A673 (cell line): ENCODE results near the gene PNMT. TPM values are rescaled to one million over a fixed set of nuclear protein-coding genes. Genes with fewer than 3 reads are reported as not detected.
A peak's percentile ranks its signal among the peaks of the same experiment; 100 is the strongest.

Source experiments
- BruUV-seq: library from RNA; stranded (reverse); fragments of 400-500 nt; replicated peaks from 2 replicates; lab custom pipeline; 2021; lab: Mats Ljungman, UMichigan
- CTCF ChIA-PET: fragments of 300-600 bp; sonication (Branson Sonifier 250); formaldehyde crosslinking; loops from one replicate; lab custom pipeline; 2022; ENCODE audit warnings: antibody characterized with exemption; lab: Charles Lee
- POLR2A ChIA-PET: fragments of 300-600 bp; sonication (Branson Sonifier 250); formaldehyde crosslinking; loops from one replicate; lab custom pipeline; 2022; ENCODE audit warnings: antibody characterized with exemption; ENCODE audit not compliant: low non-redundant PET; lab: Charles Lee
- DNase-seq: peaks from one replicate; pipeline ENCODE4 v3.0.0-alpha.2; 2015; ENCODE audit warnings: low spot score
- H3K27ac ChIP-seq: fragments of 200-600 bp; sonication (generic); 2 replicates; pipeline ENCODE4 v1.5.1; 2016; ENCODE audit warnings: mixed run types, low read depth, mild to moderate bottlenecking, mixed read lengths, antibody characterized with exemption, low read length; ENCODE audit not compliant: poor library complexity, severe bottlenecking
- H3K27me3 ChIP-seq: fragments of 200-600 bp; sonication (generic); replicated peaks from 2 replicates; pipeline ENCODE4 v1.6.1; 2017; ENCODE audit warnings: mixed run types, low read depth, mild to moderate bottlenecking, mixed read lengths, antibody characterized with exemption, low read length; ENCODE audit not compliant: insufficient read depth, poor library complexity
- H3K36me3 ChIP-seq: fragments of 200-600 bp; sonication (generic); 2 replicates; pipeline ENCODE4 v1.6.1; 2016; ENCODE audit warnings: mixed run types, mild to moderate bottlenecking, mixed read lengths, antibody characterized with exemption, low read length; ENCODE audit not compliant: insufficient read depth, poor library complexity, severe bottlenecking
- H3K4me1 ChIP-seq: fragments of 200-600 bp; sonication (generic); 2 replicates; pipeline ENCODE4 v1.6.1; 2017; ENCODE audit warnings: mixed run types, mild to moderate bottlenecking, mixed read lengths, antibody characterized with exemption, low read length; ENCODE audit not compliant: insufficient read depth, poor library complexity, severe bottlenecking
- H3K4me3 ChIP-seq: fragments of 200-600 bp; sonication (generic); 2 replicates; pipeline ENCODE4 v1.5.1; 2016; ENCODE audit warnings: low read depth, mixed run types, mild to moderate bottlenecking, mixed read lengths, low read length; ENCODE audit not compliant: poor library complexity, severe bottlenecking
- H3K9me3 ChIP-seq: fragments of 200-600 bp; sonication (generic); 2 replicates; pipeline ENCODE4 v1.6.1; 2016; ENCODE audit warnings: mixed run types, low read depth, mild to moderate bottlenecking, mixed read lengths, antibody characterized with exemption, low read length; ENCODE audit not compliant: poor library complexity, severe bottlenecking
- EZH2 ChIP-seq: fragments of 200-600 bp; sonication (generic); IDR thresholded peaks from 2 replicates; pipeline ENCODE4 v1.6.1; 2017; ENCODE audit warnings: borderline replicate concordance, low read depth, mild to moderate bottlenecking, mixed read lengths, antibody characterized with exemption, low read length; ENCODE audit not compliant: poor library complexity, severe bottlenecking
- intact Hi-C: fragments of 100-400 bp; cut with micrococcal nuclease; formaldehyde crosslinking; loops from one replicate; pipeline ENCODE4 v1.10.0; 2022; ENCODE audit not compliant: unreplicated experiment
- total RNA-seq: library from RNA; stranded (reverse); gene quantifications from 2 replicates; pipeline ENCODE4 v1.2.3, GENCODE V29; 2021
- TF ChIP-seq, protein P1 (sequence below): fragments of 300-800, 200-600 bp; sonication (generic); conservative IDR thresholded peaks from 2 replicates; pipeline ENCODE4 v1.5.1; 2017; ENCODE audit warnings: low read depth, mild to moderate bottlenecking, antibody characterized with exemption, low read length, moderate library complexity, mixed read lengths

Gene PNMT
- total RNA-seq, 1 experiment from 2014 or later = not detected

DNA sequence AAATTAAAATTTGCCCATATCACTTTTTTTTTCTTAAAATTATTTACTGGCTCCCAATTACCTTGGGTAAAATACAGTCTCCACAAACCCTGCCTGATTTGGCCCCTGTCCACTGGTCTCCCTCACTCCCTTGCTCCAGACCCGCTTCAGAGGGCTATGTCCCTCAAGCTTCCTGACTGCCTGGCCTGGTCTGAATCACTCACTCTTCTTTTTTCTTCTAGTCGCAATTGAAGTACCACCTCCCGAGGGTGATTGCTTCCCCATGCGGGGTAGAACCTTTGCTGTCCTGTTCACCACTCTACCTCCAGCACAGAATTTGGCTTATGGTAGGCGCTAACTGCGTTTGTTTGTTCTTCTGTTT, 20.2 kb downstream of the PNMT start:
- Histone ChIP-seq H3K4me1 (no peaks in the 10 kb centered on the region), H3K9me3 (no peaks in the 10 kb centered on the region), H3K36me3 (no peaks in the 10 kb centered on the region), H3K4me3 (peak overlapping the region; percentile 62), H3K27me3 (no peaks in the 10 kb centered on the region), H3K27ac (peak overlapping the region; percentile 96)
- DNase-seq = no peak
- ChIA-PET CTCF (no interaction called here), POLR2A (interaction anchor here (1.0 kb wide), 1 partner anchor 11 kb away, joined by 3 read pairs; the partner anchor contains the start of gene ERBB2)
- no TSS peak for BruUV-seq
- TF ChIP-seq EZH2 = no peak
- TF ChIP-seq, protein P1, sequence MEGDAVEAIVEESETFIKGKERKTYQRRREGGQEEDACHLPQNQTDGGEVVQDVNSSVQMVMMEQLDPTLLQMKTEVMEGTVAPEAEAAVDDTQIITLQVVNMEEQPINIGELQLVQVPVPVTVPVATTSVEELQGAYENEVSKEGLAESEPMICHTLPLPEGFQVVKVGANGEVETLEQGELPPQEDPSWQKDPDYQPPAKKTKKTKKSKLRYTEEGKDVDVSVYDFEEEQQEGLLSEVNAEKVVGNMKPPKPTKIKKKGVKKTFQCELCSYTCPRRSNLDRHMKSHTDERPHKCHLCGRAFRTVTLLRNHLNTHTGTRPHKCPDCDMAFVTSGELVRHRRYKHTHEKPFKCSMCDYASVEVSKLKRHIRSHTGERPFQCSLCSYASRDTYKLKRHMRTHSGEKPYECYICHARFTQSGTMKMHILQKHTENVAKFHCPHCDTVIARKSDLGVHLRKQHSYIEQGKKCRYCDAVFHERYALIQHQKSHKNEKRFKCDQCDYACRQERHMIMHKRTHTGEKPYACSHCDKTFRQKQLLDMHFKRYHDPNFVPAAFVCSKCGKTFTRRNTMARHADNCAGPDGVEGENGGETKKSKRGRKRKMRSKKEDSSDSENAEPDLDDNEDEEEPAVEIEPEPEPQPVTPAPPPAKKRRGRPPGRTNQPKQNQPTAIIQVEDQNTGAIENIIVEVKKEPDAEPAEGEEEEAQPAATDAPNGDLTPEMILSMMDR = no peak
- intact Hi-C loops = no loop called here

DNA sequence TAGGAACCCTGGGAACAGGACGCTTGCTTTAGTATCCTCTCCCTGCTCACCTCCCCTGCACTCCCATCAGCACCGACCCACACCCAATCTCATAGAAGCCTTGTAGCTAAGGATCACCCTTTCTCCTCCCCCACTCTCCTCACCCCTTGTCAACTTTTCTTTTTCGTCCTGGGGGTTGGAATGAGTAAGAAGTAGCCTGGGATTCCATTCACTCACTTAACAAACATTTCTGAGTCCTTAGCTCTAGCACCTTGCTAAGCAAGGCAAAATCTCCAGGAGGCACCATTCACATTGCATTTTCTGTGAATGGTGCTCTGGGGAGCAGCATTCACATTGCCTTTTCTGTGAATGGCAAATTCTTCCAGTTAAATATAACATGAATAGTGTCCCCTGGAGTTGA, 20.7 kb downstream of the PNMT start:
- TF ChIP-seq, protein P1 = no peak
- no peak for TF ChIP-seq EZH2
- no peaks in the 10 kb centered on the region for H3K27me3 ChIP-seq
- DNase-seq = no peak
- intact Hi-C loops = no loop called here
- ChIA-PET CTCF (no interaction called here), POLR2A (no interaction called here)
- H3K4me1 ChIP-seq = no peaks in the 10 kb centered on the region
- H3K36me3 ChIP-seq = no peaks in the 10 kb centered on the region
- peak overlapping the region; percentile 62 for H3K4me3 ChIP-seq
- BruUV-seq = no TSS peak
- no peaks in the 10 kb centered on the region for H3K9me3 ChIP-seq
- peak overlapping the region; percentile 96 for H3K27ac ChIP-seq

DNA sequence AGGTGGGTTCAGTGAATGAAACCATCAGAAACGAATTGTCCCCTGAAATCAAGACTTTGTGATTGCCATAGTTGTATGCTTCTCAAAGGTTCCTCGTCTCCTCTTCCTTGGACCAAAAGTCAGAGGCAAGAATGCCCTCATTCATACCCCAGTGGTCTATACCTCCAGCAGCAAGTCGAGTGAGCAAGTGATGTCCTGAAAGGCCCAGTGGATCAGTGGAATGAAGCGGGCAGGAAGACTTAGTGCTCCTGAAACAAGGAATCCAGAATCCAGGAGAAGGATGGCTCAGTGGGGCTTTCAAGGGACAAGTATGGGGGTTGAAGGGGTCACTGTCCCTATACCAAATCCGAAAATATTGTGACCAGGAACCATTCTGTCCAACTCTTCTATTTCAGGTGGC, 26.3 kb downstream of the PNMT start:
- no TSS peak for BruUV-seq

More for the DNA sequence above, 26.3 kb downstream of the PNMT start:
- no peaks in the 10 kb centered on the region for H3K27me3 ChIP-seq
- H3K4me1 ChIP-seq = no peaks in the 10 kb centered on the region
- CTCF ChIA-PET = no interaction called here
- no peak for DNase-seq
- H3K4me3 ChIP-seq = no peak overlapping the region
- no peaks in the 10 kb centered on the region for H3K36me3 ChIP-seq
- no peak for TF ChIP-seq EZH2
- TF ChIP-seq, protein P1 = no peak
- POLR2A ChIA-PET = no interaction called here
- no peaks in the 10 kb centered on the region for H3K9me3 ChIP-seq
- no peak overlapping the region for H3K27ac ChIP-seq
- intact Hi-C loops = no loop called here
